Right atrium auricular region (tissue), 2 donors: ENCODE data around the gene SIPA1L3. TPM values are rescaled to one million over a fixed set of nuclear protein-coding genes. Genes with fewer than 3 reads are reported as not detected.

Experiments used
- DNase-seq: peaks from one replicate; pipeline ENCODE4 v3.0.0-alpha.2; 2019; ENCODE audit warnings: low spot score
- H3K27ac ChIP-seq, 2 donors: fragments of 200-600 bp; sonication (generic); 1 replicate in 1 of 2; 2 replicates in 1 of 2; pipeline ENCODE4 v1.5.1; 2016 to 2019
- H3K27me3 ChIP-seq, 2 donors: fragments of 200-600 bp; sonication (generic); one replicate each; pipeline versions ENCODE4 v1.5.1 to v1.6.0; 2017 to 2019
- H3K36me3 ChIP-seq: fragments of 200-600 bp; sonication (generic); one replicate; pipeline ENCODE4 v1.5.1; 2016
- H3K4me1 ChIP-seq, 2 donors: fragments of 200-600 bp; sonication (generic); one replicate each; pipeline versions ENCODE4 v1.5.1 to v1.6.0; 2017 to 2019
- H3K4me3 ChIP-seq, 2 donors: fragments of 200-600 bp; sonication (generic); 1 replicate in 1 of 2; 2 replicates in 1 of 2; pipeline ENCODE4 v1.5.1; 2017 to 2019; ENCODE audit warnings: mild to moderate bottlenecking in 1 of 2, moderate library complexity in 1 of 2
- H3K9me3 ChIP-seq, 2 donors: fragments of 200-600 bp; sonication (generic); one replicate each; pipeline ENCODE4 v1.5.1; 2019
- total RNA-seq, 2 donors: library from RNA; depleted of rRNA; stranded (reverse); fragments of >200 nt; gene quantifications; one replicate each; pipeline ENCODE4 v1.1.0, GENCODE V29; 2016
- TF ChIP-seq, protein P1 (sequence below), 2 donors: fragments of 200-600 bp; sonication (generic); IDR thresholded peaks; one replicate each; pipeline ENCODE4 v1.5.1; 2019; ENCODE audit warnings: antibody characterized with exemption in 2 of 2

SIPA1L3 gene
- total RNA-seq, 2 donors from 2014 or later: 10.7 to 19.6 TPM

GRCh38 chr19:37999309-38000213 is 92.6 kb downstream of the SIPA1L3 start:
- TF ChIP-seq, protein P1, sequence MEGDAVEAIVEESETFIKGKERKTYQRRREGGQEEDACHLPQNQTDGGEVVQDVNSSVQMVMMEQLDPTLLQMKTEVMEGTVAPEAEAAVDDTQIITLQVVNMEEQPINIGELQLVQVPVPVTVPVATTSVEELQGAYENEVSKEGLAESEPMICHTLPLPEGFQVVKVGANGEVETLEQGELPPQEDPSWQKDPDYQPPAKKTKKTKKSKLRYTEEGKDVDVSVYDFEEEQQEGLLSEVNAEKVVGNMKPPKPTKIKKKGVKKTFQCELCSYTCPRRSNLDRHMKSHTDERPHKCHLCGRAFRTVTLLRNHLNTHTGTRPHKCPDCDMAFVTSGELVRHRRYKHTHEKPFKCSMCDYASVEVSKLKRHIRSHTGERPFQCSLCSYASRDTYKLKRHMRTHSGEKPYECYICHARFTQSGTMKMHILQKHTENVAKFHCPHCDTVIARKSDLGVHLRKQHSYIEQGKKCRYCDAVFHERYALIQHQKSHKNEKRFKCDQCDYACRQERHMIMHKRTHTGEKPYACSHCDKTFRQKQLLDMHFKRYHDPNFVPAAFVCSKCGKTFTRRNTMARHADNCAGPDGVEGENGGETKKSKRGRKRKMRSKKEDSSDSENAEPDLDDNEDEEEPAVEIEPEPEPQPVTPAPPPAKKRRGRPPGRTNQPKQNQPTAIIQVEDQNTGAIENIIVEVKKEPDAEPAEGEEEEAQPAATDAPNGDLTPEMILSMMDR (IDR thresholded peaks at IDR 0.05): no peak
- peak; percentile 76 for DNase-seq
- Histone ChIP-seq H3K9me3 (no peaks in the 10 kb centered on the region), H3K4me1 (peaks cover 0 to 40% of the 10 kb centered on the region in 2 donors), H3K36me3 (no peaks in the 10 kb centered on the region), H3K27ac (peak overlapping the region; percentile 53 to 72), H3K27me3 (no peaks in the 10 kb centered on the region), H3K4me3 (peak overlapping the region in 1 of 2 donors; percentile 9)

DNA sequence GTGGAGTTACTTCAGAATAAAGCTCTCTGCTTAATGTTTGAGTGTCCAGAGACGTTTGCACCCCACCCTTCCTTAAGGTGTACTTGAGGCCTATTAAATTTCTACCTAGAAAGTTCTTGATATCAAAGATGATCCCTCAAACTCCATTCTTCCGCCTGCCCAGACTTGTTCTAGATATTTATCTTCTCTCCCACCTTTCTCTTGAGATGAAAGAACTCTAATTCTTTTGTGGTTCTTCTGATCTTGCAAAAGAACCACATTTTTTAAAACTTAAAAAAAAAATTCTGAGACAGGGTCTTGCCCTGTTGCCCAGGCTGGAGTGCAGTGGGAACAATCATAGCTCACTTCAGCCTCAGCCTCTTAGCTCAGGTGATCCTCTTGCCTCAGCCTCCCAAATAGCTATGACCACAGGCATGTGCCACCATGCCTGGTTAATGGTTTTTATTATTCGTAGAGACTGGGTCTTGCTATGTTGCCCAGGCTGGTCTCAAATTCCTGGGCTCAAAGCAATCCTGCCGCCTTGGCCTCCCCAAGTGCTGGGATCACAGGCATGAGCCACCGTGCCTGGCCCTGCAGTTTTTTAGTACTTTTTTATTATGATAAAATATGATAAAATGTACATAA is 94.3 kb downstream of the SIPA1L3 start:
- H3K4me3 ChIP-seq: no peak overlapping the region
- peaks cover 0 to 49% of the 10 kb centered on the region in 2 donors for H3K4me1 ChIP-seq
- no peaks in the 10 kb centered on the region for H3K36me3 ChIP-seq
- no peak overlapping the region for H3K27ac ChIP-seq
- no peaks in the 10 kb centered on the region for H3K27me3 ChIP-seq
- H3K9me3 ChIP-seq: no peaks in the 10 kb centered on the region
- TF ChIP-seq, protein P1 (IDR thresholded peaks at IDR 0.05): no peak
- DNase-seq: no peak

DNA sequence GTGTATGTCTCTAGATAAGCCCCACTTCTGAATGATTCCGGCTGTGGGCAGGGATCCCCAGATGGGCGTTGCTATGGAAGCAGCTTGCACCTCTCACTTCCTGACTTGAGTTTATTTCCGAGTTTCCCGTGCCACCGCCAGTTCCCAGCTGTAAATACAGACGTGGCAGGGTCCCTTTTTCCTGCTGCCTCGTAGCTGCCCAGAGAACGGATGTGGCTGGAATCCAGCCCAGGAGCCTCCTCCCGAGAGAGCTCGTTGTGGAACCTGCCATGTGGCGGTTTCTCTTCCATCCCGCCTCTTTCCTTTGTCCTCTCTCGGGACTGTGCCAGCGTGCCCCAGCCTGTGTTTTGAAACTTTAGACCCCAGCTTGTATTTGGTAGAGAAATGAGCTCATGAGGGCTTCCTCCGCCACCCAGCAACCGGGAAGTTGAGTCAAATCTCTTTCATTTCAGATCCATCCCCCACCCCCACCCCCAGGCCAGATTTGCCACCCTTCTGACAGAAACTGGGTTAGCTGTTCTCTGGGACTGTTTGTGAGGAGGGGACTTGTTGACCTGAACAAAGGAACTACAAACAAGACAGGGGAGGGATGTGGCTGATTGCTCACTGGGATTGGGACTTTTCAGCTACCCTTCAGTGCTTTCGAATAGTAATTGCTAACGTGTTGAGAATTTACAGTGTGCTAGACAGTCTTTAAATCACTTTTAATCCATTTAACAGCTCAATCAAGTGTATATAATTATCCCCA is 96.6 kb downstream of the SIPA1L3 start:
- no peaks in the 10 kb centered on the region for H3K36me3 ChIP-seq
- peak; percentile 75 for DNase-seq
- H3K4me1 ChIP-seq: peaks cover 0 to 42% of the 10 kb centered on the region in 2 donors
- H3K4me3 ChIP-seq: peak overlapping the region; percentile 28 to 49
- no peaks in the 10 kb centered on the region for H3K9me3 ChIP-seq
- TF ChIP-seq, protein P1 (IDR thresholded peaks at IDR 0.05): no peak
- H3K27me3 ChIP-seq: no peaks in the 10 kb centered on the region
- H3K27ac ChIP-seq: peak overlapping the region; percentile 80 to 84

- H3K27ac ChIP-seq: peak overlapping the region; percentile 80 to 84
- TF ChIP-seq, protein P1 (IDR thresholded peaks at IDR 0.05): no peak
- H3K9me3 ChIP-seq: no peaks in the 10 kb centered on the region
- no peaks in the 10 kb centered on the region for H3K36me3 ChIP-seq
- peaks cover 0 to 36% of the 10 kb centered on the region in 2 donors for H3K4me1 ChIP-seq
- H3K27me3 ChIP-seq: no peaks in the 10 kb centered on the region
- DNase-seq: no peak
- H3K4me3 ChIP-seq: peak overlapping the region; percentile 28 to 49
Measured at GRCh38 chr19:38004186-38004520, 97.1 kb downstream of the SIPA1L3 start.

GRCh38 chr19:38004521-38005223 is 97.7 kb downstream of the SIPA1L3 start:
- TF ChIP-seq, protein P1 (IDR thresholded peaks at IDR 0.05): no peak
- Histone ChIP-seq H3K36me3 (no peaks in the 10 kb centered on the region), H3K9me3 (no peaks in the 10 kb centered on the region), H3K4me3 (peak overlapping the region; percentile 28 to 49), H3K4me1 (peaks cover 0 to 31% of the 10 kb centered on the region in 2 donors), H3K27me3 (no peaks in the 10 kb centered on the region), H3K27ac (peak overlapping the region; percentile 80 to 84)
- DNase-seq: peak; percentile 96
